Stimulated activated CD4-positive, alpha-beta T cell treated with anti-CD3 and anti-CD28 coated beads, Interleukin-12 subunit alpha, Interleukin-12 subunit beta, amount 100 ng/mL, for 24 hours (primary cell): Measurements from ENCODE around the gene SLC25A43.
"Not testable (repeated sequence)": the region's sequence is repeated elsewhere in the genome, so short reads cannot be mapped to it uniquely, and the experiment has no call there.

Experiments used
- DNase-seq, 2 experiments: peaks; one replicate each; pipeline ENCODE4 v3.0.0-alpha.2; 2020; ENCODE audit warnings: low read depth in 2 of 2

The SLC25A43 gene

DNA sequence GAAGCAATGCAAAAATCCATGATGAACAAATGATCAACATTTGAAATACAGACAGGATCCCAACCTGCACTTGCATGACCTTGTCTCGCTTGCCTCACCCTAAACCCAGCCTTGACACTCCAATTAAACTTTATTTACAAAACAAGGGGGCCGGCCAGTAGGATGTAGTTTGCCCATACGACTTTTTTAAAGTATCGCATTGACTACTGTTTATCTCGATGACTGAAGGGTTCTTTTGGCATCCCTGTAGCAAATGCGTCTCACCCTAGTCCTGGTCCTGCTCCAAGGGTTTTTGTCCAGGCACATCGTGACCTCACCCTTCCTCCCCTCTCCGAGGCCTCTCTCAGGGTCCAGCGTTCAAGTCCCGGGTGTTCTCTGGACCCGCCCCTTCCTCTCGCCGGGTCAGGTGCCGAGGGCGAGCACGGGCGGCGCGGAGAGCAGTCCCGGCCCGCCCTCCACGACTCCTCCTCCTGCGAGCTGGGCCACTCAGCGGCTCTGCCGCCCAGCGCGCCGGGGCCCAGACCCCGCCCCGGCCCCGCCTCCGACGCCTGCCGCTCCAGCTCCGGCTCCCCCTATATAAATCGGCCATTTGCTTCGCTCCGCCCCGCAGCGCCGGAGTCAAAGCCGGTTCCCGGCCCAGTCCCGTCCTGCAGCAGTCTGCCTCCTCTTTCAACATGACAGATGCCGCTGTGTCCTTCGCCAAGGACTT, 68.9 kb downstream of the SLC25A43 start, which contains the start of gene SLC25A5:
Gene SLC25A5, plus strand, starts transcription at position 603 of the 709 bp plus-strand sequence. Its CDS starts 72 bp downstream, at position 675.
- DNase-seq: peak; percentile 62 to 71

DNA sequence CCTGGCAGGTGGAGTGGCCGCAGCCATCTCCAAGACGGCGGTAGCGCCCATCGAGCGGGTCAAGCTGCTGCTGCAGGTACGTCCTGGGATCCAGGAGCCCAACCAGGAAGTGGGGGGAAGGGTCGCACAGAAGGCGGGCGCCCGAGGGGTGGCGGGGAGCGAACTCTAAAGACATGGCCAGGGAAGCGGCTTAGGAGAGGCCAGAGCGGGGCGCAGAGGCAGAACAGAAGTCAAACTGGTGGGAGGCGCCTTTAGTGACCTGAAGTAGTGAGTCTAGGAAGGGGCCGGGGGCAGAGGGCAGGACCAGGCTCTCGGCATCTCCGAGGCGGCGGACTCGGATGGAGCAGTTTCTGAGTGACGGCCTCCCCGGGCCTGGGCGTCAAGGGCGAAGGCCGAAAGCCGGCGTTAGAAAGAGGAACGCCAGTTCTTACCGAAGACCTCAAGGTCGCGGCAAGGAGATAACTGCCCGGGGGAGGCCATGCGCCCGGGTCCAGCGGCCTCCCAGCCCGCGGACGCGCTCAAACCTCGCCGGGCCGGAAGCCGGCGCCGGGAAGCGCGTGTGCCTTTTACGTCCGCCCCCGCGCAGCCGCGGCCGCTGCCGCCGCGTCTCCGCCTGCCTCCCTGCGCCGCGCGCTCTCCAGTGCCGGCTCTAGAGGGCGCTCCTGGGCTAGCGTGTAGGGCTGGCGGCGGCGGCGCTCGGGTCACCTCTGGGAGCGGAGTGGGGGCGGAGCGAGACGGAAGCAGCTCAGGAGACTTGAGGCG, 69.6 kb downstream of the SLC25A43 start:
- peak; percentile 67 to 82 for DNase-seq

DNA sequence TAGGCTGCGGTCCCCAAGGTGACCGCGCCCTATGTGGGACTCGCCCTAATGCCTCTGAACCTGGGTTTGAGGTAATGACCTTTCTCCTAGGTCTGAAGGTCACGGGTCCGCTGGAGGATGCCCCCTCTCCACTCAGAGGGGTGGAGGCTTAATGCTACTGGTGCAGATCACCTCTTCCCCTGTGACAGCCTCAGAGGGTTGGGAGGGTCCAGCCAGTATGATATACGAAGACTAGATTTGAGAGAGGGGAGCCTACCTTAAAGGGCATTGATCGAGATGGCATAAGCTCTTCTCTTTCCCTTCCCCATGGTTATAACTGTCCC, 70.1 kb downstream of the SLC25A43 start:
- DNase-seq: no peak

DNA sequence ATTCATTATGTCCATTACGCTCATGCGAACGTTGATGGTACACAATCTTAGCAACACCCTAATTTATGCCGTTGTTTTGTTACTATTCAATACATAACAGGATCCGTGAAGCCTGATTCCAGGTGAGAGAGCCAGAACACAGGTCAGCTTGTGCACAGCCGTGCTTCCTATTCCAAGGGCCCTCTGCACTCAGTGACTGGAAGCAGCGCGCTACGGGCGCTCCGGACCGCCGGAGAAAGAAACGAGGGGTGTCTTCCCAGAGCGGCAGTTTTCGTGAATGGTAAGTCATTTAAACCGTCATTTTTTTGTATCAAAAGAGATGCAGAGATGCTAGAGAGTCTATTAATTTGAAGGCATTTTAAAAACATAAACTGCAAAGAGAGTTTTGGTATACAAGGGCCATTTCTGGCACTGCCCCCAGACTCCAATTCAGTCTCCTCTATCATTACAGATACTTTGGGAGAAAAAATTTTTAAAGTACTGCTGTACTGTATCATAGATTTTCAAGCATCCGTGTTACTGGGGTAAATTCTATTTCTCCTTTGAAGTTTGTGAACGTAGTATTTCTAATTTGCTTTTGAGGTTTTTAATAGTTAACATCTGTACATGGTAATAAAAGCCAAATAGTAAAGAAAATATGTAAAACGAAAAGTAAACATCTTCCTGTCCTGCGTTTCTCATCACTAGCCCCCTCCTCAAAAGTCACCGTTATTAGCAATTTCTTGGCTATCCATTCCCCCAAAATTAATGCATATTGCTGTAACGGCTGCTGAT, 75.7 kb downstream of the SLC25A43 start:
- no peak for DNase-seq

DNA sequence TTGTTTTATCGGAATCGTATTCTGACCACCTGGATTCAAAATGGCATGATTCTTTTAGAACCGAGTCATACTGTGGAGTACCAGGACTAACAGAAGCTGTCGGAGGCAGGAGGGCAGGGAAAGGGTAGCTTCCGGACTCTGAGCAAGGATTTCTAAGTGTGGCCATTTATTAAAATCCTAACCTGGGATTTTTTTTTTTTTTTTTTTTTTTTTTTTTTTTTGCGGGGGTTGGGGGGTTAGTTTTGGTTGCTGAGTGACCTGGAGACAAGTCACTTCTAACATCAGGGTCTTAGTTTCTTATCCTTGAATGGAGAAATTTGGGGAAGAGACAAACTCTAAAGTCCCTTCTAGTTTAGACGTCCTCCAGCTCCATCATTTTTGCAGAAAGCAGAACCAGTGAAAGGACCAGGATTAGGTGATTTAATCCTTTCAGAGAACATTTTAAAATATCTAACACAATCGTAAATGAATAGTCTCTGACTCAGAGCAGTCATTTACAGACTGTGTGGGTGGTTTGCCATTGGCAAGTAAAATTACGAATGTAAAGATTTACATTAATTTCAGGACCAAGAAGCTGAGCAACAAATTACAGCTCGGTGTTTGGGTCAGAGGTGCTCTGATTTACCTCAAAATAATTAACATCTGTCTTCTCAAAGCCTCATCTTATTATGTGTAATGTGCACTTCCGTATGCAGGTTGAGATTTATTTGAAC, 76.4 kb downstream of the SLC25A43 start:
- no peak for DNase-seq

DNA sequence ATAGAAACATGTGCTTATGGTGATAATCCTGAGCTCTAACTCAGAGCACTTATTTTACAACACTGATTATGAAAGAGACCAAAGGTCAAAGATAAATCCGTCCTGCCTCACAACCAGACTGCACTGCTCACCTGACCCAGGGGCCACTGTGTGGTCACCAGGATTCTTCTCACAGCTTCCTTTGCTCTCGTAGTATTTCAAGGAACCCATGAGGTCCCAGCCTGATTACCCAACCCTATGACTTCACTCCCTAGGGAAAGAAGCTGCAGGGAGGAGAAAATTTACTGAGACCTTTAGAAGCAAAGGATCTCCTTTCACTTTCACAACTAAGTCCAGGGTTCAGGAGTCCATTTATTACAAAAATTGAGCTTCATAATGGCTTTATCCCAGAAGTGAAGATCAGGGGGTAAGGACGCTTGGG, 78.7 kb downstream of the SLC25A43 start:
- DNase-seq: no peak

DNA sequence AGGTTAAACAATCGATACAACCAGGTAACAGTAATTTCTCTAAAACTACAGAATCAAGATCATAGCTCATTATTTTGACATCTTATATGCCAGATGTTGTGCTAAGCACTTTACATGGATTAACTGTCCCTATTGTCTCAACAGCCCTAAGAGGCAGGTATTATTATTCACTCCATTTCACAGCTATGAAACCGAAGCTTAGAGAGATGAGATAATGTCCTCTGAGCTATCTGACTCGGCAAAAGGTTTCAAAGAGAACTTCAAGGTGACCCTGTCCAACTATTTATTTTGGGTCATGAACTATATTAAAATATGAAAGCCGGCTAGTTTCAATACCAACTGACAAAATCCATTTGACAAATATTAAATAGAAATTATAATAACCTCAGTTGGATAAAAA, 79.4 kb downstream of the SLC25A43 start:
- DNase-seq: no peak

DNA sequence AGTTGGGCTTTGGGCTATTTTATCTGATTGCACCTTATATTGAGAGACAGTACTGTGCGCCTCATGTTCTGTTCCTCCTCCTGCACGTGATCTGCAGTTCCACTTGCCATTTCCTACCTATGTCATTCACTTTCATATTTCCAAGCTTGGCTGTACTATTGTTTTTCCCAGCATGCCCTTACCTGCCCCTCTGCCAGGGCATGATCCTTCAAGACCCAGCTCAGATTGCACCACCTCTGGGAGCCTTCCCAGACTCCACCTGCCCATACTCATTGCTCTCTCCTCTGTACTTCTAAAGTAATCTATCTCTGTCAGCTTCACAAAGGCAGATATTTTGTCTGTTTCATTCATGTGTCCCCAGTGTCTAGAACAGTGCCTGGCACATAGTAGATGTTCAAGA, 80.7 kb downstream of the SLC25A43 start:
- DNase-seq: no peak

DNA sequence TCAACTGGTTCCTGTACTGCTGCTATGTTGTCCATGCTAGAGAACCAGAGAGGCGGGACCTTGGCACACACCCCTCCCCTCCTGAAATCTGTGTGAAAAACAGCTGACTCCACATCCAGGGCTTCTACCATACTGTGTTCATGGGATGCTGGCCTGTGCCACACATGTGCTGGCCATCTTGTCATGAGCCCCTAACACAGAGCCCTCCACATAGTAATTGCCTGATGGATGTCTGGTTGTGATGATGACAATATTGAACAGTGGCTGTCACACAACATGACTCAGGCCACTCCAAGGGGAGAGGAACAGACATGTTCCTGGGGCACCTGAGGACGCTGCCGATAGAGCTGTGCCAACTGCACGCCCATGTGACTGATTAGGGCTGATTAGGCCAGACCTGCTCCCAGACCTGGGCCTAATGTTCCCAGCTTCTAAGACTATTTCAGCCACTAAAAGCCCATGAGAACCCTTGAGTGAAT, 82.2 kb downstream of the SLC25A43 start:
- no peak for DNase-seq

DNA sequence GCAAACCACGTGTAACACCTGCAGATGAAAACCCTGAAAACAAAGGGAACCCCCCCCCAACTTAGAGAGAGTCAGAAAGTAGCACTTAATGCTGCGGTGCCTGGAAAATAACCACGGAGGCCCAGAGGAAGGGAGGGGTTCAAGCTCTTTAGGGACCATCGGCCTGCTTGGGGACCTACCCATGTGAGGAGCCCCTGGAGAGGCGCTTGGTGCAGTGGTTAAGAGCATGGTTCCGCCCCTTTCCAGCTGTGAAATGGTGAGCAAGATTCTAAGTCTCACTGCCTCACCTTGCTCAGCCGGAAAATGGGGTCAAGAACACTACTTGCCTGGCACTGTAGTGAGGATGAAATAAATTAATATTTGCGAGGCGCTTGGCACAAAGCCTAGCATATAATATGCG, 82.9 kb downstream of the SLC25A43 start:
- DNase-seq: no peak

DNA sequence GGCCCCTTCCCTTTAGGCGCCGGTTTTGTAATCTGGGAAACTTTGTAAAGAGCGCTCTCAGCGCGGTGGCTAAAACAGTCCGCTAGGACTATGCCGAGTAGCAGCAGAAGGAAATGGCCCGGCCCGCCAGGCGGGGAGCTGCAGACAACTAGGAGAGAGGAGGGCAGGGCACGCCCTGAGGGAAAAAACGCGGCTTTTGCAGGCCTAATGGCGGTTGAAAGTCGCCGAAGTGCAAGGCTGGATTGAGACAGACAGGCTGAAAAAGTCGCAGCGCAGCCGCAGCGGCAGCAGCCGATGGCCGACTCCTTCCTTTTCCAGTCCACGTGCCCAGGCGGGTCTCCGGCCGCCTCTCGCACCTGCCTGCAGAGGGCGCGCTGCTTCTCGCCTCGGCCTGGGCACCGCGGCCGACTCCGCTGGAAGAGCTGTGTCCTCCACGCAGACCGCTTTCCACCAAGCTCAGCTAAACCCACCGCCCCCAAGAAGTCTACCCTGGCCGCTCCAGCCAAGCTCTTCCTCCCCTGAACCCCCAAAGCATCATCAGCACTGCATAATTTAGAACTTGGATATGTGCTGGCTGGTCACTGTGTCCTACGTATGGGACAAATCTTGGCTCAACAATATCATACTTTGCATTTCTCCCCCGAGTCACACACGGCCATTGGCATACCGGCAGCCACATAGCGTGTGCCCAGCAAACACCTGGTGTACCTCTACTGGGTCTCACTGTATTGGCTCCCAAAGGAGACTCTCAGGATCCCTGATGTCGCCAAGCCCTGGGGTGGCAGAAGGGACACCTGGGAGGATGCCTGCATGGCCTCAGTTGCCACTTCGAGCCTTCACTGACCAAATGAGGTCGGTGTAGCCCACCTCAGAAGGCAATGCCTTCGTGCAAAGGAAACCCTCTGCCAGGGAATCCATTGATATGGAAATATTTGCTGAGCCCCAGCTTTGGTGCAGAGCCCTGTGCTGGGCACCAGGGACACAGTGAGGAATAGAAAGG, 83.6 kb downstream of the SLC25A43 start:
- DNase-seq: peak; percentile 35 to 59

DNA sequence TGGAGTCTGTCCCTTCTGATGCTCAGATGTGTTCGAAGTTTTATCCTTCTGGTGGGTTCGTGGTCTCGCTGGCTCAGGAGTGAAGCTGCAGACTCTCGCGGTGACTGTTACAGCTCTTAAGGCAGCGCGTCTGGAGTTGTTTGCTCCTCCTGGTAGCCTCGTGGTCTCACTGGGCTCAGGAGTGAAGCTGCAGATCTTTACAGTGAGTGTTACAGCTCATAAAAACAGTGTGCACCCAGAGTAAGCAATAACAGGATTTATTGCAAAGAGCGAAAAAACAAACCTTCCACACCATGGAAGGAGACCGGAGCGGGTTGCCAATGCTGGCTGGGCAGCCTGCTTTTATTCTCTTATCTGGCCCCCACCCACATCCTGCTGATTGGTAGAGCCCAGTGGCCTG, 87.6 kb downstream of the SLC25A43 start:
- no peak for DNase-seq

DNA sequence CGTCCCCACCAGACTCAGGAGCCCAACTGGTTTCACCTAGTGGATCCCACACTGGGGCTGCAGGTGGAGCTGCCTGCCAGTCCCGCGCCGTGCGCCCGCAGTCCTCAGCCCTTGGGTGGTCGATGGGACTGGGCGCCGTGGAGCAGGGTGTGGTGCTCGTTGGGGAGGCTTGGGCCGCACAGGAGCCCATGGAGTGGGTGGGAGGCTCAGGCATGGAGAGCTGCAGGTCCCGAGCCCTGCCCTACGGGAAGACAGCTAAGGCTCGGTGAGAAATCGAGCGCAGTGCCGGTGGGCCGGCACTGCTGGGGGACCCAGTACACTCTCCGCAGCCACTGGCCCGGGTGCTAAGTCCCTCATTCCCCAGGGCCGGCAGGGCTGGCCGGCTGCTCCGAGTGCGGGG, 88.6 kb downstream of the SLC25A43 start:
- not testable (repeated sequence) for DNase-seq

DNA sequence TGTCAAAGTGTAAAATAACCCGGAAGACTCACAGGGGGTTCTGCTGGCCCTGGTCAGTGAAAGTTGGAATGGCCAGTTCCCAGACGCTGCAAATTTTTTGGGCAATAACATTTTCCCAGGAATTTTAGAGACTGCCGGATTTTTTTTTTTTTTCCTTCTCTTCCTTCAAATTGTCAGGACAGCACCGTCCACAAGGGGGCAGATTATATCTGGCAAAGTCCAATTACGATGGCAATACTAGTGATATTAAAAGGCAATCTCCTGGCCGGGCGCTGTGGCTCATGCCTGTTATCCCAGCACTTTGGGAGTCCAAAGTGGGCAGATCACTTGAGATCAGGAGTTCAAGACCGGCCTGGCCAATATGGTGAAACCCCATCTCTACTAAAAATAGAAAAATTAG, 89.6 kb downstream of the SLC25A43 start:
- peak in 1 of 2 experiments; percentile 11 for DNase-seq

DNA sequence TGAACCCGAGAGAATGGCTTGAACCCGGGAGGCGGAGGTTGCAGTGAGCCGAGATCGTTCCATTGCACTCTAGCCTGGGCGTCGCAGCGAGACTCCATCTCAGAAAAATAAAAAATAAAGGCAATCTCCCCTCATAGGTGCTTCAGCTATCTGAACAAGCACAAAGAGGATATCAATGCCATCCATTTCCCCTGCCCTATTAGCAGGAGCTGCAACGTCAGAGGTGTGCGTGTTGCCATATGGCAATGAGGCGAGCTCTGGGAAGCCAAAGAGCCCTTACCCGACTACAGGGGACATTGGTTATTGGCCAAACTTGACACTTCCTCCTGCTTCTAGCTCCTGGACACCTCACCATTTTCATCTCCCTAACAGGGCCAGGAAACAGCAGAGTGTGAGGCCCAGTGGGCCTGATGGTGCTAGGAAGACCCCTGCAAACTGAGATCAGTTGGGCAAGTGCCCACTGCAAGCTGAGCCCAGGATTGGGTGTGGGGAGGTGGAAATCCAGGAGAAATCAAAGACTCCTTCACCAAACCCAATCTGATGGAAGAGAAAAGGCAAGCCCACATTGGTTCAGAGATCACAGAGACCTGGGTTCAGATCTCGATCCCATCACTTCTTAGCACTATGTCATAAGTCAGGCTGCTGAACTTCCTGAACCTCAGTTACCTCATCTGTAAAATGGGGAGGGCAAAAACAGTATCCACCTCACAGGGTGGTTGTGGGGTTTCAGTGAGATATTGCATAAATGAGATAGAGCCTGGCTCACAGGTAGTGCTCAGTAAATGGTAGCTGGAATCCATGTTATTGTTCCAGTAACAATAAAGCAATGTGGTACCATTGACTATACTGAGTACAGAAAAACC, 90.3 kb downstream of the SLC25A43 start:
- DNase-seq: no peak

DNA sequence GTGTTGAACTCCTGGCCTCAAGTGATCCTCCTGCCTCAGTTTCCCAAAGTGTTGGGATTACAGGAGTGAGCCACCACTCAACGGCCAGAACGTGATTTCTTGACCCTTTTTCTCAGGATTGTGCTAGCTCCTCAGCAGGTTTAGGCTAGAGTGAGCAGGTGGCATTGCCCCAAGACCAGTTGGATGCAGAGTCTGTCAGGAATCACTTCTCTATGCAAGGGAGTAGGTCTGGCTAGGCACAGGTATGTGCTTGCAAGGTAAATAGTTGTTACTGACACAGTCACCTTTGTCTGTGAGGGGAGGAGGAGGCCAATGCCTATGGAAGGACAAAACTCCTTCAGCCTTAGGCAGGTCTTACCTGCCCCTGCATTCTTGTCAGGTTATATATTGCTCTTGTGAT, 93.3 kb downstream of the SLC25A43 start:
- DNase-seq: no peak

DNA sequence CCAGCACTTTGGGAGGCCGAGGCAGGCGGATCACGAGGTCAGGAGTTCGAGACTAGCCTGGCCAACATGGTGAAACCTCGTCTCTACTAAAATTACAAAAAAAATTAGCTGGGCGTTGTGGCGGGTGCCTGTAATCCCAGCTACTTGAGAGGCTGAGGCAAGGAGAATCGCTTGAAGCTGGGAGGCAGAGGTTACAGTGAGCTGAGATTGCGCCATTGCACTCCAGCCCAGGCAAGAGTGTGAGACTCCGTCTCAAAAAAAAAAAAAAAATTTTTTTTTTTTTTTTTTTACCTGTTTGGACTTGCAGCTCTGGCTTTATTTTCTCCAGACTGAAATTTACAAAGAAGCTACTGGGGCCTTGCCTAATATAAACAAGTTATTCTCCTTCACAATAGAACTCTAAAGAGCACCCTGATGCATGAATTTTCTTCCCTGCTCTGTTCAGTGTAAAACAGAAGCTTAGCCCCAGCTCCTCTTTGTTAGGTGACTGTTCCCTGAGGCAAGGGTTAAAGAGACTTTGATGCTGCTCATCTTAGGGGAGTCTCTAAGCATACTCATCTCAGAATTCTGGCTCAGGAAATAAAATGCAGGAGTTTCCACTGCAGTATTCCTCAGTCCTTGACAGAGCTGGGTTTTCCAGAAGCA, 94.8 kb downstream of the SLC25A43 start:
- not testable (repeated sequence) for DNase-seq

DNA sequence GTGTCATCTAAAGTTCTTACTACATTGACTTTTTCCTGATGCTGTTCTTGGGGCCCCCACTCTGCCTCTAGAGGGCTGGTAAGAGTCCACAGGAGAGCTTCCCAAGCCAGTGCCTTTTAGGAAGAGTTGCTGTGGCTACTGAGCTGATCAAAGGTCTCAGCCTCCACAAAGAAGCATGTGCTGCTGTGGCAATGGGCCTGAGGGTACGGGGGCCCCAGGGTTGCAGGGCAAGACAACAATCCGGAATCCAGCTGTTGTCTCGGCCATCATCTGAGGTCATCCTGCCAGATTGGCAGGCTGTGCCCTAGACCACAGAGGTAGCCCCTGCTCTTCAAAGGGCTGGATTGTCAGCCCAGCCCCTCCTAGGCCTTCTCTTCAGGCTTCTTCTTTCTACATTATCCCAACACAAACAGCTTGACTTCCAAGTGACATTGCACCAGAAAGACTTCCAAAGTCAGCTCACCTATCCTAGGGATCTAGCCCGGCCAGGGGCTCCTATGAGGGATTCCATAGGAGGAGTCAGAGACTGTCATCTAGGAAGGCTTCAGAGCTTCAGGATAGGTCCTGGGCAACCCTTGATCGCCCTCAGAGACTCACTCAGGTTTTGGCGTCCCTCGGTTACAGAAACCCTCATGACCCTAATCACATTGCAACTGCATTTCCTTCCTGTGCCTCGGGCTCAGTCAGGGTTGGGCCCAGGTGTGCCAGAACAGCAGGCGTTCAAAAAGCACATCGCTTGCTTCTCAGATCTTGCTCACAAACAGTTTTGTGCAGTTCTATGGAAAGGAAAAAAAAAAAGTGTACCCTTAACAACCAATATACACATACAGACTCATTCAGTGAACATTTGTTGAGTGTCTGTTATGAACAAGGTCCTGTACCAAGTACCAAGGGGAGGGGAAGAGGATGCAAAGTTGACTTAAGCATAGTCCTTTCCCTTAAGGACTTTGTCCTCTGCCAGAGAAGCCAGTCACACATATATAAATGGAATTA, 96.9 kb downstream of the SLC25A43 start:
- no peak for DNase-seq
